Upper lobe of left lung (tissue), 6 donors: ENCODE results near the gene EVA1A. TPM values are rescaled to one million over a fixed set of nuclear protein-coding genes. Genes with fewer than 3 reads are reported as not detected.
A peak's percentile ranks its signal among the peaks of the same experiment; 100 is the strongest.

Experiments used
- ATAC-seq, 2 donors: fragments of 200-7000 bp; cut with Tn5 transposase; one replicate each; pipeline ENCODE4 v1.9.1; 2022; ENCODE audit warnings: mild to moderate bottlenecking in 2 of 2, moderate library complexity in 2 of 2; ENCODE audit not compliant: low FRiP score in 2 of 2
- DNase-seq, 2 donors: peaks; one replicate each; pipeline ENCODE4 v3.0.0-alpha.2; 2019 to 2020
- H3K27ac ChIP-seq, 4 donors: fragments of 200-600 bp; sonication (generic); one replicate each; pipeline ENCODE4 v1.5.1; 2016 to 2019
- H3K27me3 ChIP-seq, 4 donors: fragments of 200-600 bp; sonication (generic); one replicate each; pipeline ENCODE4 v1.5.1; 2017 to 2019
- H3K36me3 ChIP-seq, 4 donors: fragments of 200-600 bp; sonication (generic); one replicate each; pipeline ENCODE4 v1.5.1; 2016 to 2019
- H3K4me1 ChIP-seq, 4 donors: fragments of 200-600 bp; sonication (generic); one replicate each; pipeline ENCODE4 v1.5.1; 2018 to 2019
- H3K4me3 ChIP-seq, 4 donors: fragments of 200-600 bp; sonication (generic); one replicate each; pipeline ENCODE4 v1.5.1; 2017 to 2019; ENCODE audit warnings: mild to moderate bottlenecking in 2 of 4, moderate library complexity in 1 of 4
- H3K9me3 ChIP-seq, 4 donors: fragments of 200-600 bp; sonication (generic); one replicate each; pipeline ENCODE4 v1.5.1; 2018 to 2019
- CTCF ChIP-seq, 6 experiments: fragments of 450-650 bp in 4 of 6; fragments of 200-600 bp in 2 of 6; sonication (generic) in 2 of 6; IDR thresholded peaks; one replicate each; pipeline ENCODE4 v1.5.1; 2016 to 2019; ENCODE audit warnings: antibody characterized with exemption in 6 of 6
- EP300 ChIP-seq, 4 donors: sonication (generic); formaldehyde crosslinking; IDR thresholded peaks; one replicate each; pipeline ENCODE4 v1.5.1; 2017; ENCODE audit warnings: antibody characterized with exemption in 4 of 4, control low read depth in 2 of 4
- POLR2A ChIP-seq, 4 donors: fragments of 450-650 bp; IDR thresholded peaks; one replicate each; pipeline ENCODE4 v1.5.1; 2016 to 2017; ENCODE audit warnings: antibody characterized with exemption in 4 of 4, mild to moderate bottlenecking in 2 of 4
- POLR2AphosphoS5 ChIP-seq, 2 donors: sonication (generic); formaldehyde crosslinking; IDR thresholded peaks; one replicate each; pipeline ENCODE4 v1.5.1; 2017; ENCODE audit warnings: antibody characterized with exemption in 2 of 2
- WGBS, 2 donors: methylation state at CpG; one replicate each; pipeline ENCODE4 v1.1.5; 2017 to 2018; 5-methylcytosine and 5-hydroxymethylcytosine counted together
- total RNA-seq, 6 donors: library from RNA; depleted of rRNA in 4 of 6; stranded (reverse); fragments of >200 nt in 4 of 6; gene quantifications; one replicate each; pipeline versions ENCODE4 v1.1.0 to v1.2.1, GENCODE V29; 2016 to 2021
- donor health status: DM: no; HTN: no; CAD: no; lungs with moderate emphysema.
- donor health status: DM: no; HTN: yes; CAD: no; lungs with severe emphysema.

Gene EVA1A
- total RNA-seq, 6 donors from 2014 or later = 30.4 to 96.9 (median 55.0) TPM

DNA sequence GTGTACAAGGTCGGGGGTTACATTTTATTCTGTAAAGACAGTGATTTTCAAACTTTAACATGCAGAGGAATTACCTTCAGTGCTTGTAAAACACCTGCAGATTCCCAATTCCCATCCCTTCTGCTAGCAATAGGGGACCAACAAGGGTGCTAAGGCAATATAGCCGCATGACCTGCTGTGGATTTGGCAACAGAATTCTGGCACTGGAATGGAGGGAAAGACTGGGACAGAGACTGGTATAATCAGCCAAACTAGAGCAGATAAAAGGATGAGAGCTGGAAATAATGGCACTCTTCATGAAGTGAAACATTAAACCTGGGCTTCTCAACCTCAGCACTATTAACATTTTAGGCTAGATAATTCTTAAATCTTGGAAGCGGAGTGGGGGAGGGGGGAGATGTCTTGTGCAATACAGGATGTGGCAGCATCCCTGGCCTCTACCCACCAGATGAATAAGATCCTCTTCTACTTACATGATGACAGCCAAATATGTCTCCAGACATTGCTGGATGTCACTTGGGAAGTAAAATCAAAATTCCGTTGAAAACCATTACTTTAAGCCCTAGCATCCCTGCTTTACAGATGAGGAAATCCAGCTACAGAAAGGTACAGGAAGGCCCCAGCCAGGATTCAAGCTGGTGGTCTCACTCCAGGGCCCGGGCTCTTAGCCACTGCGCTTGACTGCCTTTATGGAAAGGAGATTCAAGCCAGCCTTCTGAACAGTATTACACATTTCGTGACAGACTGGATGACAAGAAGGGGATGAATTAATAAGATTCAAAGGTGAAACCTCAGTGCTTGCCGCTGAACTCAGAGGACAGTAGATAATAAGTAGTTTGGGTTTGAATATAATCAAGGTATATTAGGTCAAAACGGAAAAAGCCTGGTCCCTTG, 1.7 kb downstream of the EVA1A start:
- 65 to 67% methylated on average over 9 of the region's 9 CpGs for WGBS, 2 donors
- Histone ChIP-seq H3K27me3 (peaks cover 0 to 4% (median 0%) of the 10 kb centered on the region in 4 donors), H3K9me3 (no peaks in the 10 kb centered on the region), H3K27ac (no peak overlapping the region), H3K36me3 (no peaks in the 10 kb centered on the region), H3K4me3 (peak overlapping the region in 3 of 4 donors; percentile 54 to 64 (median 60)), H3K4me1 (peaks cover 4 to 38% (median 20%) of the 10 kb centered on the region in 4 donors)
- ATAC-seq (no peak), DNase-seq (no peak)
- TF ChIP-seq POLR2A (IDR thresholded peaks at IDR 0.05) = no peak
- TF ChIP-seq POLR2AphosphoS5 (IDR thresholded peaks at IDR 0.05) = no peak
- no peak for TF ChIP-seq CTCF (IDR thresholded peaks at IDR 0.05)
- no peak for TF ChIP-seq EP300 (IDR thresholded peaks at IDR 0.05)

DNA sequence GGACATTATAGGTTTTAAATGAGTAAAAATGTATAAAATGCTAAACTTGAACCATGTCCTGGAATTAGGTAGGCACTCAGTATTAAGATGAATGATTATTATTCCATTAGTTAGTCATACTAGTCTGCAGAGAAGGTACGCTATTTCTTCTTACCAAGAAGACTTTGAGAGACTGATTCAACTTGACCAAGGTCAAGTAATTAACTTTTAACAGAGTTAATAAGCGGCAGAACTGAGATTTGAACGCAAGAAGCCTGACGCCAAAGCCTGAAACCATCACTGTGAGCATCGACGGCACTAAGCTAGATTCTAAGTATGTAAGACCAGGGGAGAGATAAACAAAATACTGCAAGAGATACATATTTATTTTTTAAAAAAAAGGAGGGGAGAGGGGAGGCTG, 2.6 kb downstream of the EVA1A start:
- Histone ChIP-seq H3K4me3 (peak overlapping the region in 1 of 4 donors; percentile 64), H3K9me3 (no peaks in the 10 kb centered on the region), H3K27me3 (peaks cover 0 to 4% (median 0%) of the 10 kb centered on the region in 4 donors), H3K27ac (no peak overlapping the region), H3K4me1 (peaks cover 3 to 38% (median 20%) of the 10 kb centered on the region in 4 donors), H3K36me3 (no peaks in the 10 kb centered on the region)
- WGBS, 2 donors = 80 to 88% methylated on average over 6 of the region's 6 CpGs
- ATAC-seq (no peak), DNase-seq (no peak)
- TF ChIP-seq EP300 (IDR thresholded peaks at IDR 0.05) (no peak), POLR2A (IDR thresholded peaks at IDR 0.05) (no peak), CTCF (IDR thresholded peaks at IDR 0.05) (no peak), POLR2AphosphoS5 (IDR thresholded peaks at IDR 0.05) (no peak)

GRCh38 chr2:75557474-75558133, 3.1 kb downstream of the EVA1A start:
- Histone ChIP-seq H3K4me1 (peaks cover 0 to 38% (median 19%) of the 10 kb centered on the region in 4 donors), H3K27me3 (peaks cover 0 to 4% (median 0%) of the 10 kb centered on the region in 4 donors), H3K4me3 (no peak overlapping the region), H3K27ac (no peak overlapping the region), H3K36me3 (no peaks in the 10 kb centered on the region), H3K9me3 (no peaks in the 10 kb centered on the region)
- 93 to 98% methylated on average over 4 of the region's 4 CpGs for WGBS, 2 donors
- TF ChIP-seq EP300 (IDR thresholded peaks at IDR 0.05) (no peak), CTCF (IDR thresholded peaks at IDR 0.05) (no peak), POLR2AphosphoS5 (IDR thresholded peaks at IDR 0.05) (no peak), POLR2A (IDR thresholded peaks at IDR 0.05) (no peak)
- ATAC-seq (no peak), DNase-seq (no peak)

GRCh38 chr2:75556679-75557366, 3.9 kb downstream of the EVA1A start:
- no peak for DNase-seq
- TF ChIP-seq POLR2AphosphoS5 (IDR thresholded peaks at IDR 0.05) = no peak
- no peak for TF ChIP-seq EP300 (IDR thresholded peaks at IDR 0.05)
- TF ChIP-seq POLR2A (IDR thresholded peaks at IDR 0.05) = no peak
- TF ChIP-seq CTCF (IDR thresholded peaks at IDR 0.05) = no peak
- no peak overlapping the region for H3K27ac ChIP-seq
- 77 to 86% methylated on average over 2 to 7 of the region's 7 CpGs for WGBS, 2 donors
- no peak overlapping the region for H3K4me3 ChIP-seq
- peaks cover 0 to 4% (median 0%) of the 10 kb centered on the region in 4 donors for H3K27me3 ChIP-seq
- H3K4me1 ChIP-seq = peaks cover 0 to 37% (median 18%) of the 10 kb centered on the region in 4 donors
- no peaks in the 10 kb centered on the region for H3K36me3 ChIP-seq
- ATAC-seq = no peak
- no peaks in the 10 kb centered on the region for H3K9me3 ChIP-seq
